Right cardiac atrium (tissue), 5 donors: ENCODE measurements around the gene PDS5B. TPM values are rescaled to one million over a fixed set of nuclear protein-coding genes. Genes with fewer than 3 reads are reported as not detected.
"Not testable (repeated sequence)": the region's sequence is repeated elsewhere in the genome, so short reads cannot be mapped to it uniquely, and the experiment has no call there.

Experiments
- ATAC-seq, 2 donors: fragments of 200-7000 bp; cut with Tn5 transposase; one replicate each; pipeline versions ENCODE4 v1.8.0 to v1.9.1; 2020; ENCODE audit warnings: moderate library complexity in 2 of 2, mild to moderate bottlenecking in 1 of 2
- DNase-seq, 3 donors: peaks; one replicate each; pipeline ENCODE4 v3.0.0-alpha.2; 2020
- H3K27ac ChIP-seq: one replicate; pipeline ENCODE4 v1.5.1; 2013; ENCODE audit warnings: mild to moderate bottlenecking, low read length, control low read depth, moderate library complexity
- H3K27me3 ChIP-seq: one replicate; pipeline ENCODE4 v1.6.1; 2013; ENCODE audit not compliant: control insufficient read depth, insufficient read depth
- H3K4me1 ChIP-seq: one replicate; pipeline ENCODE4 v1.6.1; 2013; ENCODE audit warnings: low read length; ENCODE audit not compliant: control insufficient read depth, insufficient read depth
- H3K4me3 ChIP-seq: one replicate; pipeline ENCODE4 v1.5.1; 2013; ENCODE audit warnings: low read length, control low read depth
- H3K9me3 ChIP-seq: one replicate; pipeline ENCODE4 v1.6.1; 2013; ENCODE audit warnings: low read length; ENCODE audit not compliant: control insufficient read depth
- WGBS: extraction: QIAGEN DNeasy Blood & Tissue Kit; methylation state at CpG from one replicate; pipeline ENCODE4 v1.1.7; 2013; 5-methylcytosine and 5-hydroxymethylcytosine counted together
- intact Hi-C, 4 donors: fragments of 100-400 bp; cut with DNase I; formaldehyde crosslinking; loops; one replicate each; pipeline versions ENCODE4 v1.11.0 to v1.14.0; 2022 to 2023
- polyA plus RNA-seq: library from polyadenylated mRNA; stranded (reverse); fragments of 200-250 nt; gene quantifications from one replicate; pipeline ENCODE4 v1.2.3, GENCODE V29; 2013
- total RNA-seq, 4 donors: library from RNA; stranded (reverse); fragmentation: NEBNext Ultra II Directional; extraction: Animal tissue kit (Norgen Biotek cat#: 25700); gene quantifications; one replicate each; pipeline ENCODE4 v1.2.1, GENCODE V29; 2021
- donor health status: healthy with polysubstance abuse.
- donor health status: DM: no; HTN: yes; CAD: no.
- donor health status: DM: no; HTN: no; CAD: no.
- donor health status: DM: no; HTN: yes; CAD: no; lungs with severe emphysema.
- donor health status: DM: yes; HTN: yes; CAD: no.

Gene PDS5B
- total and polyA plus RNA-seq, 5 donors = 5.5 to 30.7 (median 26.5) TPM

DNA sequence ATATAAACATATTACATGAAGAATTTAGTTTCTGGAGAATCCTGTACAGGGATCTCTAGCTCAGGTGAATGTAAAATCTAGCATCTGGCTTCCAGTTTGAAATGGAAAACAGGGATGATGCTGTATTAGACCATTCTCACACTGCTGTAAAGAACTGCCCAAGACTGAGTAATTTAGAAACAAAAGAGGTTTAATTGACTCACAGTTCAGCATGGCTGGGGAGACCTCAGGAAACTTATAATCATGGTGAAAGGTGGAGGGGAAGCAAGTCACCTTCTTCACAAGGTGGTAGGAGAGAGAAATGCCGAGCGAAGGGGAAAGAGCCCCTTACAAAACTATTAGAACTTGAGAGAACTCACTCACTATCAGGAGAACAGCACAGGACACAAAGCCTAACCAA lies 30.6 kb upstream of the PDS5B start:
- Histone ChIP-seq H3K27me3 (no peaks in the 10 kb centered on the region), H3K27ac (no peak overlapping the region), H3K4me1 (no peaks in the 10 kb centered on the region), H3K9me3 (no peaks in the 10 kb centered on the region), H3K4me3 (no peak overlapping the region)
- DNase-seq = no peak
- 94% methylated on average over 2 of the region's 2 CpGs for WGBS
- no peak for ATAC-seq
- intact Hi-C loops = no loop called here

- WGBS = 98% methylated on average over 1 of the region's 1 CpG
- DNase-seq, H3K4me3 ChIP-seq, H3K4me1 ChIP-seq, ATAC-seq, H3K27me3 ChIP-seq, H3K27ac ChIP-seq, H3K9me3 ChIP-seq, intact Hi-C loops: not testable (repeated sequence)
Measured at GRCh38 chr13:32560842-32561241, 25.4 kb upstream of the PDS5B start.

- intact Hi-C loops = loop anchor here in 1 of 4 donors (10.0 kb wide), 1 partner anchor 191 kb away; no protein-coding TSS in a partner anchor
- H3K27ac ChIP-seq, H3K4me1 ChIP-seq, H3K4me3 ChIP-seq, ATAC-seq, DNase-seq, H3K27me3 ChIP-seq, H3K9me3 ChIP-seq: not testable (repeated sequence)
- WGBS = 90% methylated on average over 4 of the region's 4 CpGs
Measured at GRCh38 chr13:32575687-32576086, 10.6 kb upstream of the PDS5B start.

- DNase-seq (no peak), ATAC-seq (no peak)
- Histone ChIP-seq H3K4me1 (no peaks in the 10 kb centered on the region), H3K4me3 (no peak overlapping the region), H3K27me3 (no peaks in the 10 kb centered on the region), H3K27ac (no peak overlapping the region), H3K9me3 (no peaks in the 10 kb centered on the region)
- intact Hi-C loops = loop anchor here in 1 of 4 donors (10.0 kb wide), 1 partner anchor 192 kb away; no protein-coding TSS in a partner anchor
- WGBS = over 99% methylated on average over 3 of the region's 3 CpGs
Measured at GRCh38 chr13:32577032-32577431, 9.2 kb upstream of the PDS5B start.

GRCh38 chr13:32581177-32581786 lies 5.0 kb upstream of the PDS5B start:
- ATAC-seq = no peak
- WGBS = 49% methylated on average over 3 of the region's 3 CpGs
- Histone ChIP-seq H3K27ac (no peak overlapping the region), H3K4me3 (no peak overlapping the region), H3K4me1 (no peaks in the 10 kb centered on the region), H3K9me3 (no peaks in the 10 kb centered on the region), H3K27me3 (no peaks in the 10 kb centered on the region)
- intact Hi-C loops = loop anchor here in 2 of 4 donors (2.0 to 10.0 kb wide), 4 partner anchors 199 to 1144 kb away; no protein-coding TSS in a partner anchor
- DNase-seq = no peak

DNA sequence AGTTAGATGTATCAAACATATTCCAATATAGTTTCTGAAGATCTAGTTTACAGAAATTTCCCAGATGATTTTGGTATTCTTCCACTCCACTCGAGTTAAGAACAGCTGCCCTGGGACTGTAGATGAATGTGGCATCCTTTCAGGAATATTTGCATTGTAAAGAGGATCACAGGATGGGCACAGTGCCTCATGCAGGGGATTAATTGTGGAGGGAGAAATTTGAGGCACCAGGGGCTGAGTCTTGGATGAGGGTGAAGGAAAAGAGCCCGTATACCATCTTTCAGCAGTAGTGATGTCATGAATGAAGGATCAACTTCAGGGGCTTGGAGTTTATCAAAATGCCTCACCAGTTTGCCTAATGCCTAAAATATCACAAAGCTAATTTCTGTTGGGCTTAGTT lies 4.0 kb upstream of the PDS5B start:
- intact Hi-C loops = loop anchor here in 2 of 4 donors (5.0 to 10.0 kb wide), 3 partner anchors 200 to 1143 kb away; no protein-coding TSS in a partner anchor
- no peak for ATAC-seq
- 58% methylated on average over 2 of the region's 2 CpGs for WGBS

DNA sequence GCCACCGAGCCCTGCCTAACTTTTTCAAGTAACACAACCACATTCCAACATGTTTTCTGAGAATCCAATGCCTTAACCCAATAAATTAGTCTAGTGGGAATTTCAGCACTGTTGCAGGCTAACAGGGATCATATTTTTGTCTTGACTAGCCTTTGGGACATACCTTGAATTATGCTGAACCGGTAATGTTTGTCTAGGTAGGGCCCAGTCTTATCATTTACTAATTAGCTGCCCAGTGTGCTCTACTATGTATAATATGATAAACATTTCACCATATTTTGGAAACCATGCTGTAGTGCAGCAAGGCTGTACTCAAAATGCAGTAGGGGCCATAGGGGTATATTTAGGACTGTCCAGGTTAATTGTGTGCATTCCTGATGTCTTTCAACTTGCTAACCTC lies 3.3 kb upstream of the PDS5B start:
- DNase-seq (no peak), ATAC-seq (no peak)
- Histone ChIP-seq H3K9me3 (no peaks in the 10 kb centered on the region), H3K27me3 (no peaks in the 10 kb centered on the region), H3K4me1 (no peaks in the 10 kb centered on the region), H3K4me3 (no peak overlapping the region), H3K27ac (no peak overlapping the region)
- 86% methylated on average over 2 of the region's 2 CpGs for WGBS
- intact Hi-C loops = loop anchor here in 2 of 4 donors (5.0 to 10.0 kb wide), 3 partner anchors 201 to 1142 kb away; no protein-coding TSS in a partner anchor

More for the DNA sequence above, 4.0 kb upstream of the PDS5B start:
- no peak for DNase-seq
- Histone ChIP-seq H3K27ac (no peak overlapping the region), H3K27me3 (no peaks in the 10 kb centered on the region), H3K4me1 (no peaks in the 10 kb centered on the region), H3K4me3 (no peak overlapping the region), H3K9me3 (no peaks in the 10 kb centered on the region)

DNA sequence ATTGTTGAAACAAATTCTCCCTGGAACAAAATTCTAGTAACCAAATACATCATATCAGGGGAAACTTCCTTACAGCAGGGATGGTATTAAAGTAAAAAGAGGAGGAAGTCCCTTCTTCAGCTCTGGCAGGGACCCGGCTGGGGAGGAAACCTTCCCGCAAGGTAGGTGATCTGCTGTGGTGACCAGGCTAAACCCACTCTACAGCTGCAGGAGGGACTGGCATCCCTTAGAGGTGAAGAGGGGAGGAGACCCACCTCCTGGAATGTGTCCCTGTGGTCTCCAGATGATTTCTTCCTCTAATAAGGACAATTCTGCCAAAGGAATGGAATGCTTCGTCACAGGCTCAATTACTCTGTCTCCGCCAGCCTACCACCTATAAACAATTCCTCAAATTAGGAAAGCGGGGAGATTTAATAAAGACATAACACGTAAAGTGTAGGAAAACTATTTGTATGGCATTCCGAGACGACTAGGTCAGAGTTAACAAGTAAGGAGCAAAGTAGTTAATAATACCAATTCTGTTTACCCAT lies 637 bp upstream of the PDS5B start:
- Histone ChIP-seq H3K27ac (no peak overlapping the region), H3K4me3 (peak overlapping the region; percentile 65), H3K27me3 (no peaks in the 10 kb centered on the region), H3K9me3 (no peaks in the 10 kb centered on the region), H3K4me1 (no peaks in the 10 kb centered on the region)
- intact Hi-C loops = loop anchor here in 3 of 4 donors (1.0 to 10.0 kb wide), 7 partner anchors 52 to 1139 kb away; no protein-coding TSS in a partner anchor
- 13% methylated on average over 8 of the region's 8 CpGs for WGBS
- peak in 2 of 3 donors; percentile 18 to 58 for DNase-seq
- peak in 1 of 2 donors; percentile 7 for ATAC-seq

GRCh38 chr13:32587011-32587810 lies 959 bp downstream of the PDS5B start:
- Histone ChIP-seq H3K4me3 (peak overlapping the region; percentile 100), H3K9me3 (no peaks in the 10 kb centered on the region), H3K4me1 (no peaks in the 10 kb centered on the region), H3K27ac (peak overlapping the region; percentile 86), H3K27me3 (no peaks in the 10 kb centered on the region)
- DNase-seq (peak; percentile 75 to 89 (median 88)), ATAC-seq (peak; percentile 62 to 68)
- WGBS = under 1% methylated on average over 74 of the region's 74 CpGs
- intact Hi-C loops = loop anchor here in 2 of 4 donors (2.0 to 10.0 kb wide), 6 partner anchors 50 to 1138 kb away; no protein-coding TSS in a partner anchor

DNA sequence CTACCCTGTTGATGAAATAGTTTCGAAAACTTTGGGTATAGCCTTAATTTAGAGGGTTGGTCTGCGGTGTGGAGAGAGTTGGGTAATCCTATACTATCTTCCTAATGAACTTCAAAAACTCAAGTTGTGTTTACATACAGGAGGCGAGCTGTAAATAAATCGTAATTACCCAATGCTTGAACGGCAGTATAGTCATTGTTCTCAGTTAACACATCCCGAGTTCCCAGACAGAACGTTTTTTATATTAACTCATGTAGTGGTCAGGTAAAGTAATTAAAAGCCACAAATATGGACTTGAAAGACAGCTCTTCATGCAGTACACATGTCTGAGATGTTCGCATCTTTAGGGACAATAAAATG lies 1.5 kb downstream of the PDS5B start:
- peak overlapping the region; percentile 86 for H3K27ac ChIP-seq
- DNase-seq (no peak), ATAC-seq (no peak)
- WGBS = 2% methylated on average over 8 of the region's 8 CpGs
- no peaks in the 10 kb centered on the region for H3K27me3 ChIP-seq
- no peaks in the 10 kb centered on the region for H3K9me3 ChIP-seq
- intact Hi-C loops = loop anchor here in 2 of 4 donors (2.0 to 10.0 kb wide), 6 partner anchors 50 to 1137 kb away; no protein-coding TSS in a partner anchor
- H3K4me3 ChIP-seq = peak overlapping the region; percentile 100
- H3K4me1 ChIP-seq = no peaks in the 10 kb centered on the region

DNA sequence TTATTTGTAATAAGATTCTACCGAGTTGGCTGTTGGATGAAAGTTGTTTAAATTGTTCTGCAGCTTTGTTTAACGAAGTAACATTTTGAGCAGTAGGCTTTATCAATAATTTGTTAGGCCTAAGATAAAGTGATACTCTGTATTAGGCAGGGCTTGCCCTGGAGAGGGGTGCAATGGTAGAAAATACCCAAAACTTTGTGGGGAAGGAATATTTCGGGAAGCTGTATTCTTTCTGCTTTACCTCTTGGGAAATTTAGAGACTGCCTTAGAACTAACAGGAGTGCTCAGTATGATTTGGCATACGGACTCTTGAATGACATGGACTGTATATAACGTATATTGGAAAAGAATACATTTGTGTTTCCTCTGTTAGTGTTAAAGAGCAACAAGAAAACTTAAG lies 2.5 kb downstream of the PDS5B start:
- DNase-seq (no peak), ATAC-seq (no peak)
- Histone ChIP-seq H3K4me1 (no peaks in the 10 kb centered on the region), H3K27ac (no peak overlapping the region), H3K9me3 (no peaks in the 10 kb centered on the region), H3K4me3 (peak overlapping the region; percentile 34), H3K27me3 (no peaks in the 10 kb centered on the region)
- WGBS = 42% methylated on average over 5 of the region's 5 CpGs
- intact Hi-C loops = loop anchor here in 2 of 4 donors (5.0 to 10.0 kb wide), 5 partner anchors 49 to 1136 kb away; no protein-coding TSS in a partner anchor
